AG09309 (cell line): ENCODE measurements around the gene CALY.
"Not testable (repeated sequence)": the region's sequence is repeated elsewhere in the genome, so short reads cannot be mapped to it uniquely, and the experiment has no call there.

Experiments
- DNase-seq: peaks from one replicate; pipeline ENCODE4 v3.0.0-alpha.2; 2010; ENCODE audit warnings: low read depth
- H3K4me3 ChIP-seq: 2 replicates; pipeline ENCODE4 v1.5.1; 2011; ENCODE audit warnings: mild to moderate bottlenecking, low read depth, low read length, moderate library complexity; ENCODE audit not compliant: control insufficient read depth
- TF ChIP-seq, protein P1 (sequence below): IDR thresholded peaks from 2 replicates; pipeline ENCODE4 v1.5.1; 2011; ENCODE audit warnings: mild to moderate bottlenecking, low read depth, low read length, inconsistent platforms; ENCODE audit not compliant: insufficient read depth, control insufficient read depth; ENCODE audit errors: missing control alignments

Gene CALY

DNA sequence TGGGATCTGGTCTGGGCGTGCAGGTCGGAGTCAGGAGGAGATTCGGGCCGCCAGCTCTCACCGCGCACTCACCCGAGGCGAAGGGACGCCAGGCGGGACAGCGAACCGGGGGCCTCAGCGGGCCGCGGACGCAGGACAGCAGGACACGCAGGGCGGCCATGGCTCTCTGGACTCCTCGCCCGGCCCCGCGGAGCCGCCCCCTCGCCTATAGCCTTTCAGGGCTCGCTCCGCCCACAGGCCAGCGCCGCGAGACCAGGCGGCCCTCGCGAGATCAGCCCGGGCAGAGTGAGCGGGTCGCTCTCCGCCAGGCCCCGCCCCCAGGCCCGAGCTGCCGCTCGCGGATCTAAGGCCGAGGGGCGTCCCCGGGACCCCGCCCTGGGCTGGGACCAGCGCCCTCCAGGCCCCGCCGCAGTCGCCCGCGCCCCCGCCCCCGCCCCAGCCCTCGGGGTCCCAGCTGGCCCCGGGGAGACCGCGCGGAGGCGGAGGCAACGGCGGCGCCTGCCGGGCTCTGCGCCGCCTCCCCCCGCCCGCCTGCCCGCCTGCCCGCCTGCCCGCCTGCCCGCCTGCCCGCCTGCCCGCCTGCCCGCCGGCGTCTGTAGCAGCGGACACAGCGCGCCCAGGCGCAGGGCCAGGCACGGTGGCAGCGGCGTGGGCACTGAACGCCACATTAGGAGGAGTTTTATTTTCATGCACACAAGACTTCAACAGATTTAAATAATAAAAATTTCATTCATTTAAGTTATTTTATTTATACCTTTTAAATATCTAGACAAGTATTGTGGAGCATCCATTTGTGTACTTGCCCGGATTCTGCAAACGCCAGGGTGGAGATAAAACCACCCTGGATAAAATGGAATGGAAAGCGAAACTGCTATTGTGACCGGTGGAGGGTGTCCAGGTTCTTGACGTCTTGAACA, 36.7 kb upstream of the CALY start, which contains the start of gene ECHS1:
TSS of gene ECHS1 (minus strand) at position 181 of the 917 bp plus-strand sequence. CDS start at position 160, 21 bp downstream.
- DNase-seq: peak; percentile 44
- H3K4me3 ChIP-seq: peak within 1 kb of the TSS; percentile 93
- TF ChIP-seq, protein P1, sequence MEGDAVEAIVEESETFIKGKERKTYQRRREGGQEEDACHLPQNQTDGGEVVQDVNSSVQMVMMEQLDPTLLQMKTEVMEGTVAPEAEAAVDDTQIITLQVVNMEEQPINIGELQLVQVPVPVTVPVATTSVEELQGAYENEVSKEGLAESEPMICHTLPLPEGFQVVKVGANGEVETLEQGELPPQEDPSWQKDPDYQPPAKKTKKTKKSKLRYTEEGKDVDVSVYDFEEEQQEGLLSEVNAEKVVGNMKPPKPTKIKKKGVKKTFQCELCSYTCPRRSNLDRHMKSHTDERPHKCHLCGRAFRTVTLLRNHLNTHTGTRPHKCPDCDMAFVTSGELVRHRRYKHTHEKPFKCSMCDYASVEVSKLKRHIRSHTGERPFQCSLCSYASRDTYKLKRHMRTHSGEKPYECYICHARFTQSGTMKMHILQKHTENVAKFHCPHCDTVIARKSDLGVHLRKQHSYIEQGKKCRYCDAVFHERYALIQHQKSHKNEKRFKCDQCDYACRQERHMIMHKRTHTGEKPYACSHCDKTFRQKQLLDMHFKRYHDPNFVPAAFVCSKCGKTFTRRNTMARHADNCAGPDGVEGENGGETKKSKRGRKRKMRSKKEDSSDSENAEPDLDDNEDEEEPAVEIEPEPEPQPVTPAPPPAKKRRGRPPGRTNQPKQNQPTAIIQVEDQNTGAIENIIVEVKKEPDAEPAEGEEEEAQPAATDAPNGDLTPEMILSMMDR: no peak

DNA sequence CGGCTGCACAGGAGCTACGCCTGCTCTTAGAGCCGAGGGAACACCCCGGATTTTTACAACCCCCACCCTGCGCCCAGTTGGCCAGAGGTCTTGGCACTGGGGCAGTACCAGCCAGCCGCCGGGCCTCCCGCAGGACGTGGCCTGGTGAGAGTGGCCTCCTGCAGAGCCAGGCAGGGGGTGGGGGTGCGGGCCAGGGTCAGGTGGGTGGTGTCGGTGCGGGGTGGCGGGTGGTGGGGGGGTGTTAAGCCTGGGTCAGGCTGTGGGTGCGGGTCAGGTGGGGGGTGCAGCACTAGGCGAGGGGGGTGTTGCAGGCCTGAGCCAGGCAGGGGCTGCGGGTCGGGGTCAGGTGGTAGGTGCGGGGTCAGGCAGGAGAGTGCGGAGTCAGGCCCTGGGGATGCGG, 35.8 kb upstream of the CALY start:
- no peak for DNase-seq
- TF ChIP-seq, protein P1: no peak
- H3K4me3 ChIP-seq: peak overlapping the region; percentile 93

DNA sequence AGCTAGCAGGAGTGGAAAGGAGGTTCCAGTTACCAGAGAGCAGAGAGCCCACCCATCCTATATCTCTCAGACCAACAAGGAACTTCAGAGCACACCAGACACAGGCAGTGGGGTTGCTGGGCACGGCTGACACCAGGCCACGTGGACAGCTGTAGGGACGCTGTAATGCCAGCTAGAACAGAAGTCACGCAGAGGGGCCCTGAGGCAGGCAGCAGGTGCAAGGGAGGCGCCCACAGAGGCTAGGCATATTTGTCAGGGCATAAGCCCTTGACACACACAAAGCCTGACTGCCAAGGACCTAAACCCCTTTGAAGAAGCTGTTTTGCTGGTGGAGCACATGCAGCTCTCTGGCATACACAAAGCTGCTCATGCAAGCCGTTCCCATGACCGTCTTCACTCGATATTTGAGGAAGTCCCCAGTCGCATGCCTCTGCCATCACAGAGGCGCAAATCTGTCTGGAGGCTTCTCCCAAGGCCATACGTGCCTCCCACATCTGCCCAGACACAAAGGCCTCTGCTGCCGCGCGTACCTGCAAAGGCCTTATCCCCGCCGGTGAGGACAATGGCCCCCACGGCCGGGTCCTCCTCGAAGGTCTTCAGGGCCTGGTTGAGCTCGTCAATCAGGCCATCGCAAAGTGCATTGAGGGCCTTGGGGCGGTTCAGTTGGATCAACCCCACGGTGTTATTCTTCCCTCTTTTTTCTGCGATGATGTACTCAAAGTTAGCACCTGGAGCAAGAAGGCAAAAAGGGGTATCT, 33.5 kb upstream of the CALY start:
- H3K4me3 ChIP-seq: no peak overlapping the region
- TF ChIP-seq, protein P1: no peak
- no peak for DNase-seq

DNA sequence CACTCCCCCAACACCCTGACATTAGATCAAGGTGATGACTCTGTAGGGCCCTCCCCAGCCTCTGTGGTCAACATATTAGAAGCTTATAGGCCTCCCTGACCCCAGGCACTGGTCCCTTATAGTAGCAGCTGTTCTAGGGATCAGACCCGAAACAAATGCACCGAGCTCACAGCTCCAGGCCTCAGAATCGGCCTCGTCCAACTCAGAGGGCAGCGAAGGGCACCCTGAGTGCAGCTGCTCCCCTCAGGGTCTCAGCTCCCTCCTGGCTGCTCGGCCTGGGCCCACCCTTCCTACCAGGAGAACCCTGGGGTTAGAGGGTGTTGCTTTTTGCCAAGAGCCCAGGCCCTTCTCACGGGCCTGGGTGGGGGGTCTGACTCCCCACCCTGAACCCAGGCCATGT, 31.5 kb upstream of the CALY start:
- H3K4me3 ChIP-seq: no peak overlapping the region
- TF ChIP-seq, protein P1: no peak
- DNase-seq: no peak

DNA sequence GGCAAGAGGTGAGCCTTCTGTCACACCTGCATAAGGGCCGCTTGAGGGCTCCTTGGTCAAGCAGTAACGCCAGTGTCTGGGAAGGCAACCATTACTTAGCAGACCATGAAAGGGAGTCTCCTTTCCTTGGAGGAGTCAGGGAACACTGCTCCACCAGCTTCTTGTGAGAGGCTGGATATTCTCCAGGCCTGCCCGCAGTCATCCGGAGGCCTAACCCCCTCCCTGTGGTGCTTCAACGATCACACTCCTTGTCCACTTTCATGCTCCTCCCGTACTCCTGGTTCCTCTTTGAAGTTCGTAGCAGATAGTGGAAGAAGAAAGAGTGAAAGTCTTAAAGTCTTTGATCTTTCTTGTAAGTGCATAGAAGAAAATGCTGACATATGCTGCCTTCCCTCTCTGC, 30.8 kb upstream of the CALY start:
- not testable (repeated sequence) for H3K4me3 ChIP-seq, DNase-seq

DNA sequence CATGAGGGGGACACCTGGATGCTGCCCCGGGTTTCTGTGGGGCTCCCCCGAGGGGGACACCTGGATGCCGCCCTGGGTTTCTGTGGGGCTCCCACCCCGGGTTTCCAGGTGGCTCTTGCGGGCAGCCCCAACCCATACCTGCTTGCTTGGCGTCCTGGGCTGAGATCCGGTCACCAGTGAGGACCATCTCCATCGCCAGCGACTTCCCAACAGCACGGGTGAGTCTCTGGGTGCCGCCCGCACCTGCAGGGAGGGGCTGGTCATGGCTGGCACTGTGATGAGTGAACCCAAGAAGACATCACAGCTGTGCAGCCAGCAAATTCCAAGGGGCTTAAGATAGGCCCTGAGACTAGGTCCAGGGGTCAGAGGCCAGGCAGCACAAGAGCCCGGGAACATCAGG, 30.1 kb upstream of the CALY start:
- DNase-seq: no peak
- H3K4me3 ChIP-seq: no peak overlapping the region
- TF ChIP-seq, protein P1: no peak

DNA sequence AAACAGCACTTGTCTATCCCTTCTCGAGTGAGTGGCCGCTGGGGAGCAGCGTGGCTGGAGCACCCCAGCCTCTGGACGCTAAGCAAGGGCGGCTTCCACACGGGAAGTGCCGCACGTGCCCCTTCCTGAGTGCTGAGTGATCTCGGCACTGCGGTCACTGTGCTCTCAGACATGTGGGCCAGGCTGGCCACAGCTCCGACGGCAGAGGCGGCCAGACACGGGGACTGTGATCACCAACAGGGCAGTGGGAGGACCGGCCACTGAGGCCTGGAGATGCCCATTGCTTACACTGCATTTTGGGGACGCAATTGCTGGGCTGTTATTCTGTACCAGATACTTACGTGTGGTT, 29.4 kb upstream of the CALY start:
- H3K4me3 ChIP-seq: no peak overlapping the region
- DNase-seq: no peak
- TF ChIP-seq, protein P1: no peak
